Measurements from ENCODE around the gene PDRG1.

The PDRG1 gene

GRCh38 chr20:31951530-31952453, at the start of gene PDRG1:
TSS of gene PDRG1 (minus strand) at chr20:31952046. CDS start at chr20:31951961, 85 bp downstream.
- CTCF ChIA-PET = interaction anchor here (0.6 to 2.2 kb wide), 14 partner anchors 12 to 336 kb away, joined by 3 to 22 read pairs (median 3); no protein-coding TSS in a partner anchor
- DNase-seq (ENCODE audit: extremely low spot score) = peak; percentile 97
- POLR2A ChIA-PET = interaction anchor here (0.7 to 2.1 kb wide), 9 partner anchors 8 to 105 kb away, joined by 3 to 10 read pairs (median 4); no protein-coding TSS in a partner anchor
- TF ChIP-seq SP1 (IDR thresholded peaks at IDR 0.05) = 0 out of 2 replicates have a peak, but pooled peaks have one; percentile 11
- no peak for TF ChIP-seq FOXM1 (IDR thresholded peaks at IDR 0.05; ENCODE audit: borderline replicate concordance)
- TF ChIP-seq L3MBTL2 (conservative IDR thresholded peaks at IDR 0.05) = peak; percentile 81
- no peak for TF ChIP-seq ZNF384 (IDR thresholded peaks at IDR 0.05)
- TF ChIP-seq BHLHE40 (IDR thresholded peaks at IDR 0.05; ENCODE audit: borderline replicate concordance) = no peak
- no peak for TF ChIP-seq CTBP1 (IDR thresholded peaks at IDR 0.05; ENCODE audit: borderline replicate concordance)

GRCh38 chr20:31998246-31998645, 46.4 kb upstream of the PDRG1 start:
- CTCF ChIA-PET = no interaction called here
- POLR2A ChIA-PET = no interaction called here
- TF ChIP-seq NFRKB (IDR thresholded peaks at IDR 0.05) (no peak), SUZ12 (IDR thresholded peaks at IDR 0.05) (no peak), ZNF384 (IDR thresholded peaks at IDR 0.05) (no peak), SP1 (IDR thresholded peaks at IDR 0.05) (no peak), PKNOX1 (IDR thresholded peaks at IDR 0.05) (no peak)
- no peak for DNase-seq (ENCODE audit: extremely low spot score)

GRCh38 chr20:31996996-31997395, 45.1 kb upstream of the PDRG1 start:
- POLR2A ChIA-PET = no interaction called here
- no peak for TF ChIP-seq HDGF (IDR thresholded peaks at IDR 0.05; ENCODE audit: borderline replicate concordance)
- no peak for TF ChIP-seq ELF4 (IDR thresholded peaks at IDR 0.05)
- no peak for TF ChIP-seq TARDBP (IDR thresholded peaks at IDR 0.05)
- TF ChIP-seq SUZ12 (IDR thresholded peaks at IDR 0.05) = no peak
- no peak for TF ChIP-seq ZNF384 (IDR thresholded peaks at IDR 0.05)
- no peak for TF ChIP-seq FOXK2 (IDR thresholded peaks at IDR 0.05)
- TF ChIP-seq L3MBTL2 (conservative IDR thresholded peaks at IDR 0.05) = no peak
- TF ChIP-seq FOXM1 (IDR thresholded peaks at IDR 0.05; ENCODE audit: borderline replicate concordance) = no peak
- TF ChIP-seq LEF1 (IDR thresholded peaks at IDR 0.05; ENCODE audit: borderline replicate concordance) = no peak
- TF ChIP-seq SP1 (IDR thresholded peaks at IDR 0.05) = no peak
- TF ChIP-seq ARNT (IDR thresholded peaks at IDR 0.05) = no peak
- no peak for TF ChIP-seq CTBP1 (IDR thresholded peaks at IDR 0.05; ENCODE audit: borderline replicate concordance)
- TF ChIP-seq FOXA1 (IDR thresholded peaks at IDR 0.05) = no peak
- TF ChIP-seq BHLHE40 (IDR thresholded peaks at IDR 0.05; ENCODE audit: borderline replicate concordance) = no peak
- TF ChIP-seq NFRKB (IDR thresholded peaks at IDR 0.05) = no peak
- TF ChIP-seq PKNOX1 (IDR thresholded peaks at IDR 0.05) = no peak
- no peak for DNase-seq (ENCODE audit: extremely low spot score)
- CTCF ChIA-PET = no interaction called here

- ChIA-PET POLR2A (no interaction called here), CTCF (no interaction called here)
- no peak for DNase-seq (ENCODE audit: extremely low spot score)
- TF ChIP-seq SUZ12 (IDR thresholded peaks at IDR 0.05) (no peak), HDGF (IDR thresholded peaks at IDR 0.05; ENCODE audit: borderline replicate concordance) (no peak), PKNOX1 (IDR thresholded peaks at IDR 0.05) (no peak), BHLHE40 (IDR thresholded peaks at IDR 0.05; ENCODE audit: borderline replicate concordance) (no peak), ARNT (IDR thresholded peaks at IDR 0.05) (no peak), ELF4 (IDR thresholded peaks at IDR 0.05) (no peak), NFRKB (IDR thresholded peaks at IDR 0.05) (no peak), LEF1 (IDR thresholded peaks at IDR 0.05; ENCODE audit: borderline replicate concordance) (no peak), ZNF384 (IDR thresholded peaks at IDR 0.05) (no peak), TARDBP (IDR thresholded peaks at IDR 0.05) (no peak), FOXA1 (IDR thresholded peaks at IDR 0.05) (no peak), CTBP1 (IDR thresholded peaks at IDR 0.05; ENCODE audit: borderline replicate concordance) (no peak), L3MBTL2 (conservative IDR thresholded peaks at IDR 0.05) (no peak), SP1 (IDR thresholded peaks at IDR 0.05) (no peak), FOXM1 (IDR thresholded peaks at IDR 0.05; ENCODE audit: borderline replicate concordance) (no peak), FOXK2 (IDR thresholded peaks at IDR 0.05) (no peak)
Measured at GRCh38 chr20:31992086-31992485, 40.2 kb upstream of the PDRG1 start.

GRCh38 chr20:31991339-31991705, 39.5 kb upstream of the PDRG1 start:
- no peak for DNase-seq (ENCODE audit: extremely low spot score)
- TF ChIP-seq LEF1 (IDR thresholded peaks at IDR 0.05; ENCODE audit: borderline replicate concordance) = no peak
- TF ChIP-seq SP1 (IDR thresholded peaks at IDR 0.05) = no peak
- no peak for TF ChIP-seq TARDBP (IDR thresholded peaks at IDR 0.05)
- ChIA-PET CTCF (no interaction called here), POLR2A (no interaction called here)

GRCh38 chr20:31990641-31991338, 38.9 kb upstream of the PDRG1 start:
- CTCF ChIA-PET = interaction anchor here (1.0 kb wide), 1 partner anchor 41 kb away, joined by 3 read pairs; no protein-coding TSS in a partner anchor
- TF ChIP-seq ARNT (IDR thresholded peaks at IDR 0.05) (no peak), SUZ12 (IDR thresholded peaks at IDR 0.05) (no peak), ZNF384 (IDR thresholded peaks at IDR 0.05) (no peak), LEF1 (IDR thresholded peaks at IDR 0.05; ENCODE audit: borderline replicate concordance) (no peak)
- no peak for DNase-seq (ENCODE audit: extremely low spot score)
- POLR2A ChIA-PET = no interaction called here

Measured in HEK293T (cell line).